Suppressor macrophage (primary cell): ENCODE data around the gene TTF2.
"Not testable (repeated sequence)": the region's sequence is repeated elsewhere in the genome, so short reads cannot be mapped to it uniquely, and the experiment has no call there.

ENCODE experiments used
- DNase-seq, 4 experiments: peaks; one replicate each; pipeline ENCODE4 v3.0.0-alpha.2; 2020 to 2022

TTF2 gene

DNA sequence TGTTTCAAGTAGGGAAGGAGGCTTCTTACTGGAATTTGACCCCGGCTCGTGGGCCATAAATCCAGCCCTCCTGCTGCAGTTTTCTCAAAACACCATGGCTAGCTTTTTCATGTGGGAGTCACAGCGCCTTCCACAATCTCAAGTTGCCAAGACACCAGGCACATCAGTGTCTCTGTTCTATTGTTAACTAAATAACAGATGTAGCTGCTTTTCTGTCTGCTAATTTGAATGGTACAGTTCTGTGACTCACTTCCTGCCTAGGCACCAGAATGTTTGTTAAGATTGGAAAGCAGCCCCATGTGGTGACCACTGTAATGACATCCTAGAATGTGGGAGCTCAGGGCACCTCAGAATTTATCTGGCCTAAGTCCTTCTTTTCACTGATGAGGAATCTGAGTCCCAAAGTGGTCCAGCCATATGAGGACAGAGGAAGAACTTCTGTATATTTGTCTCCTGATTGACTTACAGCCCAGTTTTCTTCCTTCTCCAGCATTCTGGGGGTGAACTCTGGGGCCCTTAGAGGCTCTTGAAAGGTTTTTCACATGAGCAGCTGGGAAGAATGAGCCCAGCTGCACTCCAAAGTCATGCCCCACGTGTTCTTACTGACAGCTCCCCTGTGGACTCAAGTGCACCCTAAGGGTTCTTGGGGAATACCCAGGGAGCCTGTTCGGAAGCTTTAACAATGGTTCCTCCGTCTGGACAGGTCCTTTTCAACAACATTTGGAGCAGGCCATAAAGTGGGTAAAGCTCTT lies 33.9 kb downstream of the TTF2 start:
- peak in 3 of 4 experiments; percentile 11 to 33 (median 14) for DNase-seq

DNA sequence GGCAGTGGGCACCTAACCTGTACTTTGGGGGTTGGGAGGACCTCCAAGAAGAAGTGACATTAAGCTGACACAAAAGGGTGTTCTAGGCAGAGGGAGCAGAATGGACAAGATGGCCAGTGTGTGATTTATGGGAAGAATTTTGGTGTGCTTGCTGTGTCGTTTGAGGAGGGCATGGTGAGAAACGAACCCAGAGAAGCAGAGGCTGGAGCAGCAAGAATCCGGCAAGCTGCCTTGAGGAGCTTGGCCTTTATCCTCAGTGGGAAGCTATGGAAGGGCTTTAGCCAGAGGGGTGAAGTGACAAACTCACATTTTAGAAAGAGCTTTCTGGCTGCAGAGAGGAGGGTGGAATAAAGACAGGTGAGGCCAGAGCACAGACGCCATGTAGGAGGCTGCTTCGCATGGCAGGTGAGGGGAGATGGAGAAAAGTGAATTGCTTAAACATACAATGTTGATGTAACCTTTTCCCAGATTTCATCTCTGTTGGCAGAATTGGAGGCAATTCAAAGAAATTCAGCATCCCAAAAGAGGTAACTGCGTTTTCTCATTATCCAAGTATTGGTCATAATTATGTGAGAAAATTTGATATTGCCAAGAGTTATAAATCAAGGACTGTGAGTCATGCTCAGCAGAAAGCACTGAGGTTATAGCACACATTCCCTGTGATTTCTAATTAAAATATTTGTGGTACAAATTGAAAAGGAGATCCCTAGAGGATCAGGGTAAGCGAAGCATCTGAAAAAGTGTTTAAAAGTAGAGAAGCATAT lies 34.9 kb downstream of the TTF2 start:
- no peak for DNase-seq

DNA sequence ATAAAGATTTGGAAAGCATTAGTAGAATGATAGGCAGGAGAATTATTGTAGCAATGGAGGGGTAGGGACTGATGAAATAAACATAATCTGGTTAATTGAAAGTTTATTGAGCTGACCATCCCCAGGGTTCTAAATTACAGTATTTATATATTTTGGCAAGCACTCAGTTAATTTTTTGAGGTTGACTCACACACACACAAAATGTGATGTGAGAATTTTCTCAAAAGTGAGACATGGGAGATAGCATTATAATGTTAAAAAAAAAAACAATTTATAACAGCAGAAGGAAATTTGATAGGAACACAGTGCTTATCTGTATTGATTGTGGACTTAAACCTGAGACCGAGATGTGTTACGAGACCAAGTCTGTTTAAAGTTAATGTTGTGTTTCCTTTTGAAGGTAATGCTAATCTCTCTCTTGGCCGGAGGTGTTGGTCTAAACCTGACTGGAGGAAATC lies 36.9 kb downstream of the TTF2 start:
- no peak for DNase-seq

DNA sequence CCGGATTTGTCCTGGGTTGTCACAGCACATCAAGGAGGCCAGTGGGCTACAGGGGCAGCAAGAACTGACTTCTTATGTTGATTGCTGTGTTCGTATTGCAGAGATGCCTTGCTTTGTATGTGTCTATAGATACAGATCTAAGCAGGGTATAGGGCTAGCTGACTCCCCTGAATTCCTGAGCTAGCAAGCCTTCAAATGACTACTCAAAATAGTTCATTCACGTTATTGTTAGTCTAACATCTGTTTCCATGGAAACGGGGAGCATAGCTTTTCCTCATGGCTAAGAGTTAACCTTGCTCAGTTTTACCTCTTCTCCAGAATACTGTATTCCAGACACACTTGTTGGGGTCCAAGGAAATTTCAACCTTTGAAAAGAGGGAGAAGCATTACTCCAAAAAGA lies 37.3 kb downstream of the TTF2 start:
- no peak for DNase-seq

DNA sequence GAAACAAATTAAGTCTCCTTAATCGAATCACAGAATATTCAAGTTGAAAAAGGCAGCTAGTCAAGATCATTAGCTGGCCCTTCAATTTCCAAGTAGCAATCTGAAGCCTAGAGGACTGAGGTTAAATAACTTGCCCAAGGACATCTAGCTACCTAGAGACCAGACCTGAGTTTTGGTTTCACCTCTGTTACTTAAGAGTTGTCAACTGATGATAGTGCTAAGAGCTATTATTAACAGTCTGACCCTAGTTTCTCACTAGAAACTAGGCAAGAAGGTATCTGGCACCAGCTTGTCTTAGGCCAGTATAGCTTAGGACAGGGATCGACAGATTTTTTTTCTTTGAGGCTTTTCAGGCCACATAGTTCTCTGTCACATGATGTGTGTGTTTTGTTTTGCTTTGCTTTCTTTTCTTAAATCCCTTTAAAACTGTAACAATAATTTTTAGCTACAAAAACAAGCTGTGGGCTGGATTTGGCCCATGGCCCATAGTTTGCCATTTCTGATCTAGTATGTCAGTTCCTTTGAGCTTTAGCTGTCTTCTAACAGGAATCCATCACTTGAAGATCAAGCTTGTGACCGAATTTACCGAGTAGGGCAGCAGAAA lies 38.3 kb downstream of the TTF2 start:
- DNase-seq = no peak

DNA sequence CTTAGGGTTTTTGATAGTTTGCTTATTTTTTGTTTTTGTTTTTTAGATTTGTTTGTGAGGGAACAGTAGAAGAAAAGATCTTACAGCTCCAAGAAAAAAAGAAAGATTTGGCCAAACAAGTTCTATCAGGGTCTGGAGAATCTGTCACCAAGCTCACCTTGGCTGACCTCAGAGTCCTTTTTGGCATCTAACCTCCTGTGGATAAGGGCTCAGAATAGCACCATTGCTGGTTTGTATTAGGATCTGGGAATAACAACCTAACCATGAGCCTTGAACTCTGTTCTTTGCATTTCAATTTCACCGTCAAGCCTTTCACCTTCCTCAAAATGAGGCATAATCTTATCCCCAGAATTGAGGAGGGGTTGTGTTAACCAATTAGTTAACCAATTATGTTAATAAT lies 41.2 kb downstream of the TTF2 start:
- no peak for DNase-seq

DNA sequence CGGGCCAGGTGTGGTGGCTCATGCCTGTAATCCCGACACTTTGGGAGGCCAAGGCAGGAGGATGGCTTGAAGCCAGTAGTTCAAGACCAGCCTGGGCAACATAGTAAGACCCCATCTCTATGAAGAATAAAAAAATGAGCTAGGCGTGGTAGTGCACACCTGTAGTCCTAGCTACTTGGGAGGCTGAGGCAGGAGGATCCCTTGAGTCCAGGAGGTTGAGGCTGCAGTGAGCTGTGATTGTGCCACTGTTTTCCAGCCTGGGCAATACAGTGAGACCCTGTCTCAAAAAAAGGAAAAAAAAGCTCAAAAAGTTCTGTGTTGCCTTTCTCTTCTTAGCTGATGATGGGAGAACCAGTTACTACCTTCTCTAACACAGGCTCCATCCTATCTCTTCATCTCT lies 41.7 kb downstream of the TTF2 start:
- DNase-seq = not testable (repeated sequence)

DNA sequence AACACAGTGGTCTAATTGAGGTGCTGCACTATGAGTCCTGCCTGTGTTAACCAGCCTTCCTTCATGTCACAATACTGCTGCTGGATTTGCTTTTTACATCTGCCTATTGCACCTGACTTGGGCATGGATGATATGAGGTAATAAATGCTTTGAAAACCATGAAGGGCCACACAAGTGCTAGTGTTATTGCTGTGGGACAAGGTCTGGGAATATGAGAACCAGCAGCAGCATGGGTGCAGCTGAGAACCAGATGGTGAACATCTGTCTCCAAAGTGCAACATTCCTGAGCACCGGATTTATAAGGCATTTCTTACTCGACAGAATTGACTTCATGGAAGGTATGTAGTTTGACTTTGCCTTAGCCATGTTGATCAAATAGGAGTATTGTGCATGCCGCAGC lies 44.9 kb downstream of the TTF2 start:
- no peak for DNase-seq

DNA sequence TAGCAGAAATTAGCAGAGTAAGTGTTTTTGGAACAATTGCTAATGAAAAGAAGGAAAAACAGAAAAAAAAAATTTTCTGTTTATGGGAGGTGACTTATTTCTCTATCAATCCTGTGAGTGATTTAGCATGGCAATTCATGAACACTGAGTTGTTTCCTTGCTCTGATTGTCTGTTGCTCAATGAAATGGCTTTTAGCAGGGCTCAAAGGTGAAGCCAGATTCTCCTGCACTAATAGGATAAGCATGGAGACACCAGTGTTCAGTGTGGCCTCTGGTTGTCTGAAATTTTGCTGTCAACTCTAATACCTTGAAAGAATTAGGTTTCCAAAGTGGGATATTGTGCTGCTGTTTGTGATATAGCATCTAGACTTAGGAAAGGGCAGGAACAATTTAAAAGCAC lies 45.6 kb downstream of the TTF2 start:
- no peak for DNase-seq

DNA sequence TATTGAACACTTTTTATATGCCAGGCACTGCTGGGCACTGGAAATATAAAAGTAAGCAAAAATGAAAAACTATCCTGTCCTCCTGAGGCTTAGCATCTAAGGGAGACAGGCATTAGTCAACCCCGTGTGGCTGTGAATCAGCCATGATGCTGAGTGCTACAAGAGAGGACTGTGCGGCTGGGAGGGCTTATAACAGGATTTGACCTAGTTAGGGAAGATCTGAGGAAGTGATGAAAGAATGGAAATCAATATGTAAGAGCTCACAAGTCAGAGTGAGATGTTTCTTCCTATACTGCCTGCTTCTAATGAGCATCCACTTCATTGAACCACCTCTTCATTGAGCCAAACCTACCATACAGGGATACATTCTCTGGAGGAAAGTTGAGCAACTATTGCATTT lies 46.4 kb downstream of the TTF2 start:
- no peak for DNase-seq

DNA sequence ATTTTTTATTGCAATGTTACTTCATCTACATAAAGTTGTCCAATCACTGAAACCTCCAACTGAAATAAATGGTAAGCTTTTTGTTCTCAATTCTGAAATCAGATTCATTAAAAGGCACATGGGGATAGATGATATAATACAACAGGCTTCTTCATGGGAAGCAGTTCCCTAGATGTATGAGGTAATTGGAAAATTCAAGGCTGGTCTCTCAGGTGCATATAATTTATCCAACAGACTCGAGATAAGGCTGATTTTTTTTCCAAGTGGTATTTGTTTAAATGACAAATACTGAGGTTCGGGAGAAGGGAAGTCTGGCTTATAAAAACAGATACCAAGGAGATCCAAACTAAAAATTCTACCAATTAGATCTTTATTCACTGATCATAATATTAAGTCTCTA lies 47.2 kb downstream of the TTF2 start:
- no peak for DNase-seq

DNA sequence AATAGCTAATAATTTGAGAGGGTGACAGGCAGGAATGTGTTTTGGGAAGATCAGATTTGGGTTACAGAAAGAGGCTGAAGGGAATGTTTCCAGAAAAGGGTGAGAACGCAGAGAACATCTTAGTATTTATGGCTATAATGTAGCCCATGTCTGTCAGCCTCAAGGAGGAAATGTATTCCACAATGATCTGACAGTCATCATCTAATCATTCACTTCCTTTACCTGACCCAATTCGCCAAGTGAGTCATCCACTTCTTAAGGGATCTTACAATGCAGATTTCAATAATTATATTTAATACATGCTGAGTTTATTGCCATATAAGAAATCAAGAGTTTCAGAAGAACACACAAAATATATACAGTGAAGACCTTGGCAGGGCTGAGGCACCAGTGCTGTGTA lies 50.6 kb downstream of the TTF2 start:
- no peak for DNase-seq

DNA sequence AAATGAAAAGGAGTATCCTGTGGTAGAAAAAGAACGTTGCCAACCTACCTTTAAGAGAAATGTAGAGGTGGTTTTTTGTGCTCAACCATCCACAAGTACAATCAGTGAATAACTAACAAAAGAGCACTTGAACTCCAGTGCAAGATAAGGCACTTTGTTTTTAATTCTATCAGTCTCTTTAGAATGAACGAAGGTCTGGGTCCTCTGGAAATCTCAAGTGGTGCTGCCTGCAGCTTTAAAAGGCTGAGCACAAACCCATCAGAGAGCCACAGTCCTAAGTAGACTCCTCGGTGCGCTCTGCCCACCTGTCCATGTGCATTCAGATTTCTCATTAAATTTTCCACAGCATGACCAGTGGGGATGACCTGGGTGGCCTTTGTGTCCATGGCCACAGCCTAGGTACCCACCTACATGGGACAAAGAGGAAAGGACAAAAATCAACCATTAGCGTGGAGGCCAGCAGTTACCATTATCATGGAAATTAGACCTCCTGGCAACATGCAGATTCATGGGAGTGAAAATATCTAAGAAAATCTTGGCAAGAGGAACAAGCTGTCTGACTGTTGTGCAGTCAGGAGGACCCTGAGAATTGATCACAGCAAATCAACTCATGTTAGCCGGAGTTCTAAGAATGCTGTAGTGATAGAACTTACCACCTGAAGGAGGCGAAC lies 52.1 kb downstream of the TTF2 start:
- no peak for DNase-seq

DNA sequence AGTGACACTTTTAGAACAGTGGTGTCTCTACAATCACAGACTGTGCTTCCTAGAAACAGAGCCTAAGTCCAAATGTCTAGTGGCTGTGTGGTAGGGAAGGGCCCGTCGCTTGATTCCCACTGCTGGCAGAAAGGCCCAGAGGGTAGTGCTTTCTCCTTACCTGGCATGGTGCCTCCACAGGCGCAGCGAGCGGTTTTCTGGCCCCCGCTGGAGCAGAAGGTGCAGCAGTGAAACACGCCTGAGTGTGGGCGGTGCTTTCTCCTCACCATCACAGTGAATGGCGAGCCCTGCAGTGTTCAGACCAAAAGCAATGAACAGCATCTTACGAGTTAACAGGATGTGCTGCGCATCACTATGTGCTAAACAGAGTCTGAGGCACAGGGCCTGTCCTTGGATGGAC lies 53.1 kb downstream of the TTF2 start:
- no peak for DNase-seq

DNA sequence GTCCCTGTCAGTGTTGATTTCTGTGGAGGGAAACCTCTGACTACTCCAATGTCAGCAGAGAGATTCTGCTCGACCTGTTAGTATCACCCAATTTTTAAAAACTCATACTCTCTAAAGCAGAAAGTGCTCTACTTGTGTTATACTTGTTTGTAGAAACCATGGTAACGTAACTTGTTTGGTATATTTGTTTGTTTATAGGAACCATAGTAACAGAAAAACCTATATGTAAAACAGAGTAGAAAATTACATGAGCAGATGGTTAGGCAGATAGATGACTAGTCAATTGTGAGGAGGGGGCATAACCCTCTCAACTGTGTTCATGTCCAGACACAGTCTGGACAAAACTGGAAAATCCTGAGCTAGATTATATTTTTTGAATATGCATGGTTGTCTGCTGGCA lies 54.8 kb downstream of the TTF2 start:
- DNase-seq = no peak

DNA sequence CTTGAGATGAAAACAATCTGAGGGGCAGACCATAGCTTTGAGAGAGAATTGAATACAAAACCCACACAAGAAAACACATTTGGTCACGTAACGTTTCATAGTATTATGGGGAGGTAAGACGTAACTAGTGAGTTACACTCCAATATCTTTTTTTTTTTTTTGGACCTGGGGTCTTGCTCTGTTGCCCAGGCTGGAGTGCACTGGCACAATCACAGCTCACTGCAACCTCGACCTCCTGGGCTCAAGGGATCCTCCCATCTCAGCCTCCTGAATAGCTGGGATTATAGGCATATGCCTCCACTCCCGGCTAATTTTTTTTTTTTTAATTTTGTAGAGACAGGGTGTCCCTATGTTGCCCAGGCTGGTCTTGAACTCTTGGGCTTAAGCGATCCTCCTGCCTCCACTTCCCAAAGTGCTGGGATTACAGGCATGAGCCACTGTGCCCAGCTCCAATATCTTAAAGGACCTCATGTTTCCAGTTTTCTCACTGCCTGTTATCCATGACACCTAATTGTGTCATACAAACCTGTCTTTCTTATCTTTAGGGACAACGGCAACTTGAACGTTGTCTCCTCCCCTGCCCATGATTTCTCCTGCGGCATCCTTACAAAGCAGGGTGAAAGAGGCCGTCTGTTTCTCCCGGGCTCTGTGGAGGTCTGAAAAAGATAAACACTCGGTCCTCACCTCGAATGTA lies 56.1 kb downstream of the TTF2 start:
- no peak for DNase-seq

DNA sequence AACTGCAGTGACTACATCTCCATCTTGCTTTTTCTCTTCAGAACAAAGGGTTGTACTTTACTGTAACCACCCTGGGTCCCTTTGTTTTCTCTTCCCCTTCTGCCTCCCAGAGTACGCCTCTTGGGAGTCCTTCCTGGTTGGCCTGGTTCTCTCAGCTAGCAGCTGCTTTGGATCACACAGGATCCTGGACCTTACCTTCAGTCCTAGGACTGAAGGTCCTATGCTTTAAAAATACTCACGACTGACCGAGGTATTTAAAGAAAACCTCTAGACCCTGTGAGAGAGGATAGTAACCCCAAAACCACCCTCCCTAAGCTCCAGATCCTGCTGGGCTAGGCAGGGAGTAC lies 56.6 kb downstream of the TTF2 start:
- DNase-seq = no peak

DNA sequence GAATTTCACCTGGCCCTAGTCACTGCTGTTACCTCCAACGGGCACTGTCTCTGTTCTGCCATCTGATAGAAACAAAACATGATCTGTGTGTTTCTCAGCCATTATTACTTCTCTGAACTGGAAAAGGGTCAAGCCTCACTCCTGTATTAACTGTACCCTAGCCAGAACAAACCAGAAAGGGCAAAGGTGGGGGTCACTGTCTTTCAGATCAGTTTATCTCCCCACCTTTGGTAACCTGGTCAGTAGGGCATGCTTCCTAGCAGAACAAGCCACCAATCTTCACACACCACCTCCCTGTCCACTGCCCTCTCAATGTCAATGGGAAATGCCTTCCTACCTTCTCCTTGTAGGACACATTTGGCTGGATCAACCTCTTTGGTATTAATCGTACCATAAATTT lies 57.6 kb downstream of the TTF2 start:
- no peak for DNase-seq

DNA sequence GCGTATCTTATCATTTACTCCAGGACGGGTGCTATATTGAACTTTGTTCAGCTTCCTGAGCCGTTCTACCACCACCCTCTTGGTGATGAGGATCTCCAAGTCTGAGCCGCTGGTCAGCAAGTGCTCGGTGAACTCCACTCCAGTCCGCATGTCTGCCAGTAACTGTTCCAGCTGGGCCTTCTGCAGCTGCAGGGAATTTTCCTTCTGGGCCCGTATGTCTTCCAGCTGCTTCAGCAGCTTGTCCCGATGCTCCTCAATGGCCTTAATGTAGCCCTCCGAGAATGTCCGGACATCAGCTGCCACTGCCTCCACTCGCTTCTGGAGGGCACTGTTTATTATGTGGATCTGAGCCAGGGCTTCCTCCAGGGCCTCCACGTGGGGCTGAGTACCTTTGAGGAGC lies 58.0 kb downstream of the TTF2 start:
- no peak for DNase-seq

DNA sequence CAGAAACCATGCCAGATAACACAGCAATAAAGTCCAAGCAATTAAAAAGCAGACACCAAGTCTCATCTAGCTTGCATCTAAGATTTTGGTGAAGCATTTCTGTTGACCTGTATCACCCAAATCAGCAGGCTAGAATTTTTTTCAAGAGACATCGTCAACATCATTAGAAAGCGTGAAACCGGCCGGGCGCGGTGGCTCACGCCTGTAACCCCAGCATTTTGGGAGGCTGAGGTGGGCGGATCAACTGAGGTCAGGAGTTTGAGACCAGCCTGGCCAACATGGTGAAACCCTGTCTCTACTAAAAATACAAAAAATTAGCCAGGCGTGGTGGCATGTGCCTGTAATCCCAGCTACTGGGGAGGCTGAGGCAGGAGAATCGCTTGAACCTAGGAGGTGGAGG lies 59.0 kb downstream of the TTF2 start:
- DNase-seq = not testable (repeated sequence)

DNA sequence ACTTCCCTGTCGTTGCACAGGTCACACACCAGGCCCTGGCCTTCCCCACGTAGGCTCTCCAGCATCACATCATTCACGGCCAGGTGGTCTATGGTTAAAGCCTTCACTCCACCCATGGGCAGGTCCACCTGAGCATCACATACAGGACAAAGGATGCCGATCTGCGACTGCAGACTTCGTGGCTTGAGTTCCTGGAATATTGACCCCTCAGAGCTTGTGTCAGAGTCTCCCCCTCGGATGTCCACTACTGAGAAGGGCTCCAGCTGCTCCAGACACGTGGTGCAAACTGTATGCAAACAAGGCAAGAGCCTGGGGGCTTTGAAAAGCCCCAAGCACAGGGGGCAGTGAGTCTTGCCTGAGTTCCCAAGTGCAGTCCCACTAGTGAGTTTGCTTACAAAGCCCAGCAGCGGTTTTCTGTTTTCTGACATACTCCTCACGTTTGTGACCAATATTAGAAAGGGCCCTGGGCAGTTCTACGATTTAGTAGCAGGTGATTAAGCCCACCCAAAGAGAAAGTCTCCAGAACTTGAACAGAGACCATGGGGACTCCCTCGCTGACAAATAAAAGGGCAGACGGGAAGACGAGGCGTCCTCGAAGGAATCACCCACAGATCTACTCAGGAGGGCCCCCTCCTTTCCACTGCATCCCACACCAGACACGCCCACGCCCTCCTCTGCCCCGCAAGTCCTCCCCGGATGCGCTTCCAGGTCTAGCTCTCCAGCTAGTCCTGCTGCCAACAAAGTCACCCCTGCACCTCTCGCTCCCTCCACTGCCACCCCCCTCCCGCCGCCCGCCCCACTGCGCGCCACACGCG lies 60.9 kb downstream of the TTF2 start:
- no peak for DNase-seq
